Left ventricle myocardium inferior (tissue), 1 donor: Measurements from ENCODE around the gene CERS6. TPM values are rescaled to one million over a fixed set of nuclear protein-coding genes. Genes with fewer than 3 reads are reported as not detected.

Experiments
- DNase-seq: peaks from one replicate; pipeline ENCODE4 v3.0.0-alpha.2; 2020
- H3K27ac ChIP-seq: fragments of 200-600 bp; replicated peaks from 2 replicates; pipeline ENCODE4 v1.8.0; 2021
- H3K27me3 ChIP-seq: fragments of 200-600 bp; 2 replicates; pipeline ENCODE4 v1.8.0; 2021; ENCODE audit warnings: low read depth
- H3K36me3 ChIP-seq: fragments of 200-600 bp; 2 replicates; pipeline ENCODE4 v1.8.0; 2021
- H3K4me1 ChIP-seq: fragments of 200-600 bp; 2 replicates; pipeline ENCODE4 v1.8.0; 2021
- H3K4me3 ChIP-seq: fragments of 200-600 bp; 2 replicates; pipeline ENCODE4 v1.8.0; 2021; ENCODE audit warnings: mild to moderate bottlenecking, moderate library complexity
- H3K9me3 ChIP-seq: fragments of 200-600 bp; replicated peaks from 2 replicates; pipeline ENCODE4 v1.8.0; 2021
- CTCF ChIP-seq: fragments of 200-600 bp; IDR thresholded peaks from 2 replicates; pipeline ENCODE4 v1.8.0; 2021; ENCODE audit warnings: antibody characterized with exemption, mild to moderate bottlenecking, borderline replicate concordance
- intact Hi-C: fragments of 100-400 bp; cut with micrococcal nuclease; formaldehyde crosslinking; loops from one replicate; pipeline ENCODE4 v1.11.0; 2022
- microRNA-seq: library from miRNA; unstranded; fragments of <30 nt; microRNA quantifications from one replicate; pipeline ENCODE4 v1.2.0, GENCODE V29; 2020
- total RNA-seq: library from RNA; stranded (reverse); fragmentation: NEBNext Ultra II Directional; extraction: Animal tissue kit (Norgen Biotek cat#: 25700); gene quantifications from one replicate; pipeline ENCODE4 v1.2.1, GENCODE V29; 2021
- donor health status: DM: no; HTN: yes; CAD: no; lungs with severe emphysema.

CERS6 gene
- total RNA-seq, 1 donor from 2014 or later = 68.9 TPM

- intact Hi-C loops = no loop called here
- Histone ChIP-seq H3K36me3 (peaks cover 9% of the 10 kb centered on the region), H3K27me3 (no peaks in the 10 kb centered on the region), H3K9me3 (no peaks in the 10 kb centered on the region), H3K27ac (no peak overlapping the region), H3K4me3 (no peak overlapping the region), H3K4me1 (peaks cover 53% of the 10 kb centered on the region)
- no peak for DNase-seq
- TF ChIP-seq CTCF = no peak
Observed at GRCh38 chr2:168819829-168820489, 363.9 kb downstream of the CERS6 start.

GRCh38 chr2:168821577-168821976 is 365.5 kb downstream of the CERS6 start:
- TF ChIP-seq CTCF = no peak
- H3K36me3 ChIP-seq = peaks cover 11% of the 10 kb centered on the region
- no peaks in the 10 kb centered on the region for H3K9me3 ChIP-seq
- no peaks in the 10 kb centered on the region for H3K27me3 ChIP-seq
- no peak overlapping the region for H3K27ac ChIP-seq
- intact Hi-C loops = no loop called here
- no peak overlapping the region for H3K4me3 ChIP-seq
- H3K4me1 ChIP-seq = peaks cover 37% of the 10 kb centered on the region
- DNase-seq = no peak

DNA sequence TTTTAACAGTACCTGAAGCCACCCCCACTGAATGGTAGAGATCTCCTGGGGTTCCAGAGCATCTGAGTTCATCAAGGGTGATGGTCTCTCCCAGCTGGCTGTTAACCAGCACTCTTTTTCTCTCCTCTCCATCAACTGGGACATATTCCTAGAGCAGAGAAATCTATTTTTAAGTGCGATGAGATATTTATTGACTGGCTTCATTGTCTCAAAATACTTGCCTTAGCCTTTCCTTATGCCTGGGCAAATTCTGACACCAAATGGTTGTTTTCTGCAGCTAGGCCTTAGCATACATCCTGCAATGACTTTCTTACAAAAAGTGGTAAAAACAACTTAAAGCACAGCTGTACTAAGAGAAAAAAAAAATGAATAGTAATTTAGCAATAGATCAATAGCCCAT is 365.9 kb downstream of the CERS6 start:
- intact Hi-C loops = no loop called here
- Histone ChIP-seq H3K4me1 (peaks cover 33% of the 10 kb centered on the region), H3K36me3 (peaks cover 11% of the 10 kb centered on the region), H3K27ac (no peak overlapping the region), H3K9me3 (no peaks in the 10 kb centered on the region), H3K4me3 (no peak overlapping the region), H3K27me3 (no peaks in the 10 kb centered on the region)
- no peak for DNase-seq
- TF ChIP-seq CTCF = no peak

Small RNA genes lying within 50 kb of the gene (microRNA-seq; reads per million reads assigned to microRNA genes)
- gene MIR4774 = not detected

Other genes starting within 250 kb of the CERS6 start
- 23.2 TPM for gene STK39, start 208.7 kb upstream of the CERS6 start, total RNA-seq